Breast epithelium (tissue), 4 donors: Measurements from ENCODE around the gene NLGN4X. TPM values are rescaled to one million over a fixed set of nuclear protein-coding genes. Genes with fewer than 3 reads are reported as not detected.

Experiments
- DNase-seq, 2 donors: peaks; one replicate each; pipeline ENCODE4 v3.0.0-alpha.2; 2019; ENCODE audit warnings: low spot score in 2 of 2
- H3K27ac ChIP-seq, 2 donors: fragments of 200-600 bp; sonication (generic) in 1 of 2; one replicate each; pipeline ENCODE4 v1.5.1; 2016 to 2019; ENCODE audit warnings: mild to moderate bottlenecking in 1 of 2
- H3K27me3 ChIP-seq, 2 donors: fragments of 200-600 bp; sonication (generic) in 1 of 2; one replicate each; pipeline versions ENCODE4 v1.5.1 to v1.6.0; 2017 to 2019; ENCODE audit warnings: control low read depth in 1 of 2, mild to moderate bottlenecking in 1 of 2
- H3K36me3 ChIP-seq: fragments of 200-600 bp; one replicate; pipeline ENCODE4 v1.5.1; 2019
- H3K4me1 ChIP-seq, 2 donors: fragments of 200-600 bp; sonication (generic); one replicate each; pipeline ENCODE4 v1.5.1; 2016 to 2019; ENCODE audit warnings: control low read depth in 1 of 2
- H3K4me3 ChIP-seq, 3 donors: fragments of 200-600 bp; sonication (generic); 1 replicate in 2 of 3; 2 replicates in 1 of 3; pipeline ENCODE4 v1.5.1; 2016 to 2019; ENCODE audit warnings: mild to moderate bottlenecking in 3 of 3, moderate library complexity in 2 of 3
- H3K9me3 ChIP-seq, 2 donors: fragments of 200-600 bp; sonication (generic) in 1 of 2; one replicate each; pipeline ENCODE4 v1.5.1; 2016 to 2019; ENCODE audit warnings: control low read depth in 1 of 2
- POLR2A ChIP-seq: fragments of 450-650 bp; IDR thresholded peaks from one replicate; pipeline ENCODE4 v1.6.1; 2016; ENCODE audit warnings: antibody characterized with exemption, mild to moderate bottlenecking, moderate library complexity
- POLR2AphosphoS5 ChIP-seq, 3 donors: sonication (generic); formaldehyde crosslinking; IDR thresholded peaks; one replicate each; pipeline ENCODE4 v1.6.1; 2017; ENCODE audit warnings: antibody characterized with exemption in 3 of 3
- intact Hi-C: fragments of 100-400 bp; cut with DNase I; formaldehyde crosslinking; loops from one replicate; pipeline ENCODE4 v1.15.1; 2023; ENCODE audit warnings: low total_unique reads
- total RNA-seq, 3 donors: library from RNA; depleted of rRNA; stranded (reverse); fragments of >200 nt; gene quantifications; one replicate each; pipeline ENCODE4 v1.1.0, GENCODE V29; 2016
- TF ChIP-seq, protein P1 (sequence below), 3 donors: fragments of 450-650 bp; IDR thresholded peaks; one replicate each; pipeline ENCODE4 v1.5.1; 2016 to 2017; ENCODE audit warnings: antibody characterized with exemption in 3 of 3, mild to moderate bottlenecking in 3 of 3, moderate library complexity in 3 of 3

The NLGN4X gene
- total RNA-seq, 3 donors from 2014 or later: 0.64 to 8.6 (median 2.0) TPM

DNA sequence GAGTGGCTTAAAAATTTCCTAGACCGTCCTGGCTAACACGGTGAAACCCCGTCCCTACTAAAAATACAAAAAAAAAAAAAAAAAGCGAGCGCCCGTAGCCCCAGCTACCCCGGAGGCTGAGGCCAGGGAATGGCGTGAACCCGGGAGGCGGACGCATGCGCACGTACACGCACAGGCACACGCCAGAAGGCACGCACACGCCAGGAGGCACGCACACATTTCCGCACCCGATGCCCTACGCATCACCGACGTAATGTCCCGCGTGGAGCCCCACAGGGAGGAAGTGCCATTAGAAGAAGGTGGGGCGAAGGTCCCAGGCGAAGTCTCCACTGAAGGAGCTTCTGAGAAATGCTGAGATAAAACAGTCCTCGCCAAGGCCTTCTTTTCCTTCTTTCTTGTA, 41.4 kb downstream of the NLGN4X start:
- intact Hi-C loops: no loop called here
- TF ChIP-seq POLR2AphosphoS5 (IDR thresholded peaks at IDR 0.05): no peak
- TF ChIP-seq, protein P1, sequence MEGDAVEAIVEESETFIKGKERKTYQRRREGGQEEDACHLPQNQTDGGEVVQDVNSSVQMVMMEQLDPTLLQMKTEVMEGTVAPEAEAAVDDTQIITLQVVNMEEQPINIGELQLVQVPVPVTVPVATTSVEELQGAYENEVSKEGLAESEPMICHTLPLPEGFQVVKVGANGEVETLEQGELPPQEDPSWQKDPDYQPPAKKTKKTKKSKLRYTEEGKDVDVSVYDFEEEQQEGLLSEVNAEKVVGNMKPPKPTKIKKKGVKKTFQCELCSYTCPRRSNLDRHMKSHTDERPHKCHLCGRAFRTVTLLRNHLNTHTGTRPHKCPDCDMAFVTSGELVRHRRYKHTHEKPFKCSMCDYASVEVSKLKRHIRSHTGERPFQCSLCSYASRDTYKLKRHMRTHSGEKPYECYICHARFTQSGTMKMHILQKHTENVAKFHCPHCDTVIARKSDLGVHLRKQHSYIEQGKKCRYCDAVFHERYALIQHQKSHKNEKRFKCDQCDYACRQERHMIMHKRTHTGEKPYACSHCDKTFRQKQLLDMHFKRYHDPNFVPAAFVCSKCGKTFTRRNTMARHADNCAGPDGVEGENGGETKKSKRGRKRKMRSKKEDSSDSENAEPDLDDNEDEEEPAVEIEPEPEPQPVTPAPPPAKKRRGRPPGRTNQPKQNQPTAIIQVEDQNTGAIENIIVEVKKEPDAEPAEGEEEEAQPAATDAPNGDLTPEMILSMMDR (IDR thresholded peaks at IDR 0.05): no peak
- no peak for TF ChIP-seq POLR2A
- Histone ChIP-seq H3K27ac (no peak overlapping the region), H3K9me3 (no peaks in the 10 kb centered on the region), H3K4me1 (no peaks in the 10 kb centered on the region), H3K27me3 (no peaks in the 10 kb centered on the region), H3K36me3 (no peaks in the 10 kb centered on the region), H3K4me3 (no peak overlapping the region)
- DNase-seq: no peak

DNA sequence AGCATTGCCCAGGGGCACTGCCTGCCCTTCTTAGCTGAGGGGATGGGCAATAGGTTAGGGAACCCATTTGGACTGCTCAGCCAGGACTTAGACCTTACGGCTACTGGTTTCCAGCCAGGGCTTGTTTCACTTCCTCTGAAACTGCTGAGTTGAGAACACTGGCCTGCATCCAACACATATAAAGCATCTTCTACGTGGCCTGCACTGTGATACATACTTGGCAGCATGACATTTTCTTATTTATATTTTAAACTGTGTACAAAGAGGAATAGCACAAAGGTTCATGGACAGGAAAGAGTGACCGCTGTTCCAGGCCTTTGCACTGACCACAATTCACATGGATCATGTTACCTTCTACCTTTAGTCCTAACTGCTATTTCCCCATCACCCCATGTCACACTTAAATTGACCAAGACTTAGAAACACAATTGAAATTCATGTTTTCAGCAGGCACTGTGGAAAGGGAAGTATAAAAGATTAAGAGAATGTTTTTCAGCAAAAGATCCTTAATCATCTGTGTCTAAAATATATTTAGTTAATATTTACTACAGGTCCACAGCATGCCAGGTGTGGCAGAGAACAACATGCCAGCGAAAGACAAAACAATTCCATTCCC, 43.7 kb downstream of the NLGN4X start:
- no peak overlapping the region for H3K27ac ChIP-seq
- intact Hi-C loops: no loop called here
- TF ChIP-seq, protein P1 (IDR thresholded peaks at IDR 0.05): no peak
- TF ChIP-seq POLR2AphosphoS5 (IDR thresholded peaks at IDR 0.05) (no peak), POLR2A (no peak)
- H3K9me3 ChIP-seq: no peaks in the 10 kb centered on the region
- no peak for DNase-seq
- H3K4me3 ChIP-seq: no peak overlapping the region
- no peaks in the 10 kb centered on the region for H3K36me3 ChIP-seq
- no peaks in the 10 kb centered on the region for H3K4me1 ChIP-seq
- H3K27me3 ChIP-seq: no peaks in the 10 kb centered on the region

DNA sequence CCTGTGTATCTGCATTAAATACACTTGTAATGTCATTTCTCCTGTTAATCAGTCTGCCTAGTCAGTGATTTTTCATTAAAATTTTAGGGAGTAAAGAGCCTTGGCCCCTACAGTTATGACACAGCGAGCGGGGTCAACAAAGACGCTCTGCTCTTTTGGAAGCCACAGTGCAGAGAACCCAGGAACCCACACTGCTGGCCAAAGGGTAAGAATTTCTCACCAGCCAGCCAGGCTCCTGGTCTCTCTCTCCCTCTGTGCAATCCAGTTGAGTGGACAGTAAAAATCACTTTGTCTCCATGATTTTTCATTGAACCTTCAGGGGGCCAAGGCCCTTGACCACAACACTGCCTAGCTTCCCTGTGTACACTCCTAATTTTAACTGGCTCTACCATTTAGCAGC, 52.8 kb downstream of the NLGN4X start:
- intact Hi-C loops: no loop called here
- H3K36me3 ChIP-seq: no peaks in the 10 kb centered on the region
- no peak for DNase-seq
- TF ChIP-seq, protein P1 (IDR thresholded peaks at IDR 0.05): no peak
- TF ChIP-seq POLR2A: no peak
- no peak for TF ChIP-seq POLR2AphosphoS5 (IDR thresholded peaks at IDR 0.05)
- H3K9me3 ChIP-seq: peaks cover 0 to 7% of the 10 kb centered on the region in 2 donors
- no peak overlapping the region for H3K4me3 ChIP-seq
- no peaks in the 10 kb centered on the region for H3K4me1 ChIP-seq
- no peaks in the 10 kb centered on the region for H3K27me3 ChIP-seq
- no peak overlapping the region for H3K27ac ChIP-seq

GRCh38 chrX:6170424-6170823, 58.2 kb downstream of the NLGN4X start:
- Histone ChIP-seq H3K36me3 (no peaks in the 10 kb centered on the region), H3K4me3 (no peak overlapping the region), H3K9me3 (peaks cover 0 to 7% of the 10 kb centered on the region in 2 donors), H3K27ac (no peak overlapping the region), H3K27me3 (no peaks in the 10 kb centered on the region), H3K4me1 (no peaks in the 10 kb centered on the region)
- intact Hi-C loops: no loop called here
- TF ChIP-seq, protein P1 (IDR thresholded peaks at IDR 0.05): no peak
- TF ChIP-seq POLR2A (no peak), POLR2AphosphoS5 (IDR thresholded peaks at IDR 0.05) (no peak)
- no peak for DNase-seq

DNA sequence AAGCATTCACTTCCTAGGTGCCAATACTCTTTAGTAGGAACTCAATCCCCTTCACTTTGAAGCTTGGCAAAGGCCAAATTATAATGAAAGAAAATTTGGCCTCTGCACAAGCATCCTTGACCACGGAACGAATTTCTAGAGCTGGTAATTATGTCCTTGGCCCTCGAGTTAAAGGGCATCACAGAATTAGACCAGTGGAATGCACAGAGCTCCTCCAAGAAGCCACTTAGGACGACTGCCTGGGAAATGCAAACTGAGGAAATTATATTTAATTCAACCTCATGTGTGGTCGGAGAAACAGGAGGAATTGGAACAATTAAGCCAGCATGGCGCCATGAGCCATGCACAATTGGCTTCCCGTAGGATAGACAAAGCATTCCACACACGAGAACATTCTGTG, 59.3 kb downstream of the NLGN4X start:
- intact Hi-C loops: no loop called here
- no peaks in the 10 kb centered on the region for H3K27me3 ChIP-seq
- no peak for DNase-seq
- no peak overlapping the region for H3K4me3 ChIP-seq
- TF ChIP-seq POLR2A: no peak
- TF ChIP-seq, protein P1 (IDR thresholded peaks at IDR 0.05): no peak
- no peak for TF ChIP-seq POLR2AphosphoS5 (IDR thresholded peaks at IDR 0.05)
- no peaks in the 10 kb centered on the region for H3K4me1 ChIP-seq
- no peak overlapping the region for H3K27ac ChIP-seq
- peaks cover 0 to 2% of the 10 kb centered on the region in 2 donors for H3K9me3 ChIP-seq
- H3K36me3 ChIP-seq: no peaks in the 10 kb centered on the region
